Loucy (cell line): ENCODE data around the gene TP73.

Experiments
- CTCF ChIP-seq: fragments of 200-600 bp; sonication (generic); conservative IDR thresholded peaks from 2 replicates; pipeline ENCODE4 v1.5.1; 2014; ENCODE audit warnings: mild to moderate bottlenecking, antibody characterized with exemption, low read length
- EZH2phosphoT487 ChIP-seq: fragments of 200-600 bp; IDR thresholded peaks from 2 replicates; pipeline ENCODE4 v1.6.1; 2018; ENCODE audit warnings: antibody characterized with exemption, mild to moderate bottlenecking, moderate library complexity, borderline replicate concordance

GRCh38 chr1:3705341-3705950 is 53.1 kb downstream of the TP73 start:
- TF ChIP-seq CTCF, result no peak
- no peak for TF ChIP-seq EZH2phosphoT487
